LNCAP (cell line): Measurements from ENCODE around the gene PRR20A.
"Not testable (repeated sequence)": the region's sequence is repeated elsewhere in the genome, so short reads cannot be mapped to it uniquely, and the experiment has no call there.

Experiments
- CTCF ChIP-seq: fragments of 450-650 bp; IDR thresholded peaks from 2 replicates; pipeline ENCODE4 v1.5.1; 2017; ENCODE audit warnings: mild to moderate bottlenecking

Gene PRR20A

GRCh38 chr13:57153761-57154160 lies 13.0 kb downstream of the PRR20A start, which contains the start of gene PRR20C:
TSS of gene PRR20C (plus strand) at chr13:57154061. CDS start at chr13:57154448, 387 bp downstream.
- TF ChIP-seq CTCF: not testable (repeated sequence)

GRCh38 chr13:57160332-57160731 lies 19.6 kb downstream of the PRR20A start, which contains the start of gene PRR20D:
TSS of gene PRR20D (plus strand) at chr13:57160632. CDS start at chr13:57161019, 387 bp downstream.
- not testable (repeated sequence) for TF ChIP-seq CTCF

- TF ChIP-seq CTCF: not testable (repeated sequence)
Measured at GRCh38 chr13:57166897-57167296, 26.2 kb downstream of the PRR20A start, which contains the start of gene PRR20E. TSS of gene PRR20E (plus strand) at chr13:57167197. CDS start at chr13:57167584, 387 bp downstream.

- no peak for TF ChIP-seq CTCF
Measured at GRCh38 chr13:57191667-57192066, 50.9 kb downstream of the PRR20A start.
